ENCODE results near the gene SHISA4.
"Not testable (repeated sequence)": the region's sequence is repeated elsewhere in the genome, so short reads cannot be mapped to it uniquely, and the experiment has no call there.

SHISA4 gene

GRCh38 chr1:201930803-201931202, 42.1 kb downstream of the SHISA4 start:
- DNase-seq (ENCODE audit: low spot score): no peak

- DNase-seq (ENCODE audit: low spot score): peak; percentile 13
These were observed 45.2 kb downstream of the SHISA4 start for GRCh38 chr1:201933840-201934430.

- DNase-seq (ENCODE audit: low spot score): peak; percentile 49
These were observed 49.0 kb downstream of the SHISA4 start for GRCh38 chr1:201937624-201938213.

- DNase-seq (ENCODE audit: low spot score): no peak
These were observed 49.8 kb downstream of the SHISA4 start for GRCh38 chr1:201938440-201939035.

- no peak for DNase-seq (ENCODE audit: low spot score)
These were observed 50.5 kb downstream of the SHISA4 start for GRCh38 chr1:201939148-201939547.

- DNase-seq (ENCODE audit: low spot score): no peak
These were observed 50.9 kb downstream of the SHISA4 start for GRCh38 chr1:201939574-201939973.

GRCh38 chr1:201940316-201940715, 51.6 kb downstream of the SHISA4 start:
- not testable (repeated sequence) for DNase-seq (ENCODE audit: low spot score)

- no peak for DNase-seq (ENCODE audit: low spot score)
These were observed 52.9 kb downstream of the SHISA4 start for GRCh38 chr1:201941420-201942128.

- no peak for DNase-seq (ENCODE audit: low spot score)
These were observed 53.4 kb downstream of the SHISA4 start for GRCh38 chr1:201942129-201942495.
